HG03039 (cell line): ENCODE data around the gene PRCP.

ENCODE experiments used
- ATAC-seq: cut with Tn5 transposase; IDR thresholded peaks from one replicate; pipeline ENCODE4 v1.9.1; 2021; ENCODE audit warnings: mild to moderate bottlenecking, moderate library complexity; ENCODE audit not compliant: unreplicated experiment

Gene PRCP

DNA sequence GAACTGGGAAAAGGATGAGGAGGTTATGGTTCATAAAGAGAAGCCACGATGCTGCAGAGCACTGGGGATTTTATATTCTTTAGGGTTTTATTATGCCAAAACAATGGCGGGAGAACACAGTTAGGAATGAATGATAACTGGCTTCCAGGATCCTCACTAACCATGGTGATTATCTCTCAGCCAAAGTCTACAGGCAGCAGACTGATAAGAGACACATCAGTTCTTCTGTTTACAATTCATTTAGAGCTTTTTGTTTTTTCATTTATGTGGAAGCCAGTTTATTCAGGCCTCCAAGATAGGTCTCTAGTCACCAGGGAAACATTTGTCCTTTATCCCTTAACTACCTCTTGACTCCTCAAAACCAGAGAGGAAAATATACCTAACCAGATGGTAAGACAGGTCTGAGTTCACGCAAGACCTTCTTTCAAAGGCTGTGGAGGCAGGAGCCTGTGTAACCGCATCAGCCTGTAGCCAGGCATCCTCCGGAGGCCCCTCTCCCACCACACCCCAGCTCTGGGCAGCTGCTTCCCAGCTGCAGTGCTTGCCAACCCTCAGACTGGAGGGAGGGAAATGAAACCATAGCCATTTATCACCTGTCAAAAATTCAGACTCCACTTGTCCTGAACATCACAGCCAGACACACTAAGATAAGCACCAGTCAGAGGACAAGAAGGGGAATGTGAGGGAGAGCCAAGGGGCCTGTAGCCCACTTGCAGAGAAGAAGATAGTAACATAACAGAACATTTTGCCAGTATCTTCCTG, 109.3 kb downstream of the PRCP start:
- no peak for ATAC-seq

DNA sequence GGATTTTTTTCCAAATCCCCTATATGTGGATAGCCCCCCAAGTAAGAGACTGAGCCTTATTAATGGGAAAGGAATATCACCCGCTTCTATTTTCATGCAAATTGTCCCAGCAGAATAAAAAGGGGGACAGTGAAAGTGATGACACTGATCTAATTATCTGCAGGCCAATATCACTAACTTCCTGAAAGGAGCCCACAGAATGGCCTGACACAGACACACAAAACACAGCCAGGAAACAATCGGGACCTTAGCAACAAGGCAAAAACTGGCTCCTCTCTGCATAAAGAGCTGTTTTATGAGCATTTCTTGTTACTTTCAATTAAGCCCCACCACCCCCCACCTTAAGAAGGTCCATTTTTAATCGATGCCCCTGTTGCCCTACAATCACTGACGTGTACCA, 112.2 kb downstream of the PRCP start:
- ATAC-seq = no peak

GRCh38 chr11:82786836-82787235, 113.4 kb downstream of the PRCP start:
- no peak for ATAC-seq

DNA sequence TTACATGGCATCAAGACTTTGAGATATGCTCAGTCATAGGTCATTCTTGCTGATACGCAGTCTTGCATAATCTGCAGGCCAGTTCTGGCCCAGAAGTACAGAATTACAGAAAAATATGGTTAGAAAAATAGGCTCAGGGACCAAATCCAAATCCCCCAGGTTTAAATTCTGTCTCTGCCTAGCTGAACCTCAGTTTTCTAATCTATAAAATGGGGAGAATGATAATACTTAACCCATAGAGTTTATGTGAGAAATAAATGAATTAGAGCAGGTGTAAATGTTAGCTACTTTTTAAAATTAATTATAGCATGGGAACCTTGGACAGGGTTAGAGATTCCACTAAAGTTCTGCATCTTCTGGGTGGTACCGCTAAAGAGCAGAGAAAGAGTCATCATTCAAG, 114.2 kb downstream of the PRCP start:
- no peak for ATAC-seq

- ATAC-seq = no peak
Measured at GRCh38 chr11:82782825-82783374, 117.3 kb downstream of the PRCP start.

GRCh38 chr11:82778776-82779175, 121.5 kb downstream of the PRCP start:
- ATAC-seq = no peak

GRCh38 chr11:82776377-82776776, 123.9 kb downstream of the PRCP start:
- ATAC-seq = no peak

DNA sequence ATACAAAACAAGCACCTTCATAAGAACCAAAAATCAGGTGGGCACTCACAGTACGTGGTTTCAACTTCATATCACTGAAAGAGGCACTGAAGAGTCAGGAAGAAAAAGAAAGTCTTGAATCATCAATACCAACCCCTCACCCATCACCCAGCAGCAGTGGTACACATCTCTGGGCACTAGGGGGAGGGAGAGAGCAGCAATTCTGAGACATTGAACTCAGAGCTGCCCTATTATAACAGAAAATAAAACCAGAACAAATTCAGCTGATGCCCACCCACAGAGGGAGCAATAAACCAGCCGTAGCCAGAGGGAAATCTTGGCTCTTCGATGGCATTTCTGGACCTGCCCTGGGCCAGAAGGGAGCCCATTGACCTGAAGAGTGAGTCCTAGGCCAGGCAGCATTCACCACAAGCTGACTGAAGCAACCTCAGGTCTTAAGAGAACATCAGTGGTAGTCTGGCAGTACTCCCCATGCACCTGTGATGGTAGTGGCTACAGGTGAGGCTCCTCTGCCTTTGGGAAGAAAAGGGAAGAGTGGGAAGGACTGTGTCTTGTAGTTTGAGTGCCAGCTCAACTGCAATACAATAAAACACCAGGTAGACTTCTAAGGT, 124.4 kb downstream of the PRCP start:
- peak; percentile 87 for ATAC-seq

DNA sequence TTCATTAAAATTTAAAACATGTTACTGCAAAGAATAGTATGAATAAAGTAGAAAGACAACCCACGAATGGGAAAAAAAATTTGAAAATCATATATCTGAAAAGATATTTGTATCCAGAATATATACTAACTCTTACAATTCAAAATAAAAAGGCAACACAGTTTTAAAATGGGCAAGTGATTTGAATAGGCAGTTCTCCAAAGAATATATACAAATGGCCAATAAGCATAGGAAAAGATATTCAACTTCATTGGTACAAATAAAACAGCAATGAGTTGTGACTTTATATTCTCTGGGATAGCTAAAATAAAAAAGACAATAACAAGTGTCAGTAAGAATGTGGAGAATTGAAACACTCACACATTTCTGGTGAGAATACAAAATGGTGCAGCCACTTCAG, 125.0 kb downstream of the PRCP start:
- no peak for ATAC-seq
